ENCODE data around the gene DEFB128. TPM values are rescaled to one million over a fixed set of nuclear protein-coding genes. Genes with fewer than 3 reads are reported as not detected.

The DEFB128 gene
- total RNA-seq, 1 experiment from 2014 or later: not detected

- H3K9me2 ChIP-seq (ENCODE audit: insufficient read depth): no peaks in the 10 kb centered on the region
- DNase-seq: no peak
- no TSS peak for BruUV-seq (replicated peaks)
- H2AFZ ChIP-seq: no peak overlapping the region
- no peak overlapping the region for H3K27ac ChIP-seq
- peaks cover 74% of the 10 kb centered on the region for H3K27me3 ChIP-seq (ENCODE audit: insufficient read depth, low read depth)
- H3K4me3 ChIP-seq: no peak overlapping the region
- no peaks in the 10 kb centered on the region for H3K36me3 ChIP-seq (ENCODE audit: low read depth)
- H4K20me1 ChIP-seq (ENCODE audit: insufficient read depth): no peaks in the 10 kb centered on the region
- intact Hi-C loops (cut with micrococcal nuclease; ENCODE audit: unreplicated experiment): no loop called here
- H3K79me2 ChIP-seq (ENCODE audit: low read depth): no peaks in the 10 kb centered on the region
- H3K4me2 ChIP-seq: no peak overlapping the region
- TF ChIP-seq EZH2 (IDR thresholded peaks at IDR 0.05; ENCODE audit: low read depth) (no peak), CTCF (conservative IDR thresholded peaks at IDR 0.05) (no peak)
- ChIA-PET POLR2A (ENCODE audit: unreplicated experiment) (no interaction called here), CTCF (interaction anchor here (0.7 kb wide), 1 partner anchor 1511 kb away, joined by 12 read pairs; no protein-coding TSS in a partner anchor)
- no peaks in the 10 kb centered on the region for H3F3A ChIP-seq (ENCODE audit: insufficient read depth, low read depth)
- H3K9me3 ChIP-seq (ENCODE audit: insufficient read depth, low read depth): peaks cover 4% of the 10 kb centered on the region; the same call in 1 of the 2 replicates
- H3K4me1 ChIP-seq (replicated peaks; ENCODE audit: insufficient read depth): no peaks in the 10 kb centered on the region
Observed at GRCh38 chr20:198225-198624, 8.7 kb upstream of the DEFB128 start.

- Histone ChIP-seq H3K4me3 (no peak overlapping the region), H3K27me3 (ENCODE audit: insufficient read depth, low read depth) (peaks cover 63% of the 10 kb centered on the region)
- intact Hi-C loops (cut with micrococcal nuclease; ENCODE audit: unreplicated experiment): no loop called here
Observed at GRCh38 chr20:187733-188132, 1.8 kb downstream of the DEFB128 start.

GRCh38 chr20:184288-184687 is 5.2 kb downstream of the DEFB128 start:
- intact Hi-C loops (cut with micrococcal nuclease; ENCODE audit: unreplicated experiment): no loop called here
- Histone ChIP-seq H3K9me2 (ENCODE audit: insufficient read depth) (no peaks in the 10 kb centered on the region), H3K4me2 (no peak overlapping the region), H3K4me3 (no peak overlapping the region), H3K27ac (no peak overlapping the region), H3F3A (ENCODE audit: insufficient read depth, low read depth) (no peaks in the 10 kb centered on the region), H4K20me1 (ENCODE audit: insufficient read depth) (no peaks in the 10 kb centered on the region), H3K36me3 (ENCODE audit: low read depth) (no peaks in the 10 kb centered on the region), H3K9me3 (ENCODE audit: insufficient read depth, low read depth) (no peaks in the 10 kb centered on the region; the same call in 1 of the 2 replicates), H3K79me2 (ENCODE audit: low read depth) (no peaks in the 10 kb centered on the region), H3K27me3 (ENCODE audit: insufficient read depth, low read depth) (peaks cover 38% of the 10 kb centered on the region), H3K4me1 (replicated peaks; ENCODE audit: insufficient read depth) (no peaks in the 10 kb centered on the region), H2AFZ (no peak overlapping the region)
- BruUV-seq (replicated peaks): no TSS peak
- ChIA-PET POLR2A (ENCODE audit: unreplicated experiment) (no interaction called here), CTCF (no interaction called here)
- TF ChIP-seq CTCF (conservative IDR thresholded peaks at IDR 0.05) (no peak), EZH2 (IDR thresholded peaks at IDR 0.05; ENCODE audit: low read depth) (no peak)
- no peak for DNase-seq

More at GRCh38 chr20:187733-188132, 1.8 kb downstream of the DEFB128 start:
- no peak for DNase-seq
- Histone ChIP-seq H2AFZ (no peak overlapping the region), H3K4me2 (no peak overlapping the region), H3K36me3 (ENCODE audit: low read depth) (no peaks in the 10 kb centered on the region), H3K27ac (no peak overlapping the region), H3K9me3 (ENCODE audit: insufficient read depth, low read depth) (no peaks in the 10 kb centered on the region; the same call in 1 of the 2 replicates), H3K4me1 (replicated peaks; ENCODE audit: insufficient read depth) (no peaks in the 10 kb centered on the region), H4K20me1 (ENCODE audit: insufficient read depth) (no peaks in the 10 kb centered on the region), H3F3A (ENCODE audit: insufficient read depth, low read depth) (no peaks in the 10 kb centered on the region), H3K9me2 (ENCODE audit: insufficient read depth) (no peaks in the 10 kb centered on the region), H3K79me2 (ENCODE audit: low read depth) (no peaks in the 10 kb centered on the region)
- no TSS peak for BruUV-seq (replicated peaks)
- no peak for TF ChIP-seq CTCF (conservative IDR thresholded peaks at IDR 0.05)
- no peak for TF ChIP-seq EZH2 (IDR thresholded peaks at IDR 0.05; ENCODE audit: low read depth)
- ChIA-PET POLR2A (ENCODE audit: unreplicated experiment) (no interaction called here), CTCF (no interaction called here)

Data from PC-9 (cell line).